Measurements from ENCODE around the gene PPP4R4.

DNA sequence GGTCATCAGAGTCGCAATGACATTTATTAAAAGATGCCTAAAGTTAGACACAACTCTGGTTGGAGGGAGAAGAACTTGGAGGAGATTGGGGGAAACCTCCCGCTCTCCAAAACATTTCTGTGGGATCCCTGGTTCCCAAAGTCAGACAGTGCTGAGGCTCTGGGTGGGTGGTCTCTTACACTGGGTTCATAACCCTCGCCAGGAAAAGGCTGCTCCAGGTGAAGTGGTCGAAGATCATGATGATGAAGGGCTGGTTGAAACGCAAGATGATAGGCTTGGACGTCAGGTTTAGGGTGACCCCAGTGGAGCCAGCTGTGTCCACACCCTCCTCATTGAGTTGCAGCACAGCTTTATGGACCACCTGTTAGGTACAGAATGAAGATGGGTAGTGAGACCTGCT lies 130.1 kb downstream of the PPP4R4 start:
- TF ChIP-seq, protein P1, sequence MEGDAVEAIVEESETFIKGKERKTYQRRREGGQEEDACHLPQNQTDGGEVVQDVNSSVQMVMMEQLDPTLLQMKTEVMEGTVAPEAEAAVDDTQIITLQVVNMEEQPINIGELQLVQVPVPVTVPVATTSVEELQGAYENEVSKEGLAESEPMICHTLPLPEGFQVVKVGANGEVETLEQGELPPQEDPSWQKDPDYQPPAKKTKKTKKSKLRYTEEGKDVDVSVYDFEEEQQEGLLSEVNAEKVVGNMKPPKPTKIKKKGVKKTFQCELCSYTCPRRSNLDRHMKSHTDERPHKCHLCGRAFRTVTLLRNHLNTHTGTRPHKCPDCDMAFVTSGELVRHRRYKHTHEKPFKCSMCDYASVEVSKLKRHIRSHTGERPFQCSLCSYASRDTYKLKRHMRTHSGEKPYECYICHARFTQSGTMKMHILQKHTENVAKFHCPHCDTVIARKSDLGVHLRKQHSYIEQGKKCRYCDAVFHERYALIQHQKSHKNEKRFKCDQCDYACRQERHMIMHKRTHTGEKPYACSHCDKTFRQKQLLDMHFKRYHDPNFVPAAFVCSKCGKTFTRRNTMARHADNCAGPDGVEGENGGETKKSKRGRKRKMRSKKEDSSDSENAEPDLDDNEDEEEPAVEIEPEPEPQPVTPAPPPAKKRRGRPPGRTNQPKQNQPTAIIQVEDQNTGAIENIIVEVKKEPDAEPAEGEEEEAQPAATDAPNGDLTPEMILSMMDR (IDR thresholded peaks at IDR 0.05): no peak
- no peak for TF ChIP-seq POLR2A (IDR thresholded peaks at IDR 0.05)
